Osteoblast (primary cell): ENCODE data around the gene CC2D2B. TPM values are rescaled to one million over a fixed set of nuclear protein-coding genes. Genes with fewer than 3 reads are reported as not detected.

Experiments
- DNase-seq: peaks from one replicate; pipeline ENCODE4 v3.0.0; 2011; ENCODE audit warnings: low spot score, mixed read lengths; ENCODE audit not compliant: insufficient read length; ENCODE audit errors: missing footprints
- H2AFZ ChIP-seq: 2 replicates; pipeline ENCODE4 v1.6.0; 2011; ENCODE audit warnings: mild to moderate bottlenecking, low read length
- H3K27ac ChIP-seq: 2 replicates; pipeline ENCODE4 v1.5.1; 2011; ENCODE audit warnings: mild to moderate bottlenecking, low read depth, low read length, moderate library complexity
- H3K27me3 ChIP-seq: 2 replicates; pipeline ENCODE4 v1.6.0; 2012; ENCODE audit warnings: mild to moderate bottlenecking, control low read depth, inconsistent platforms, low read length, moderate library complexity; ENCODE audit not compliant: insufficient read depth
- H3K36me3 ChIP-seq: 2 replicates; pipeline ENCODE4 v1.5.1; 2011; ENCODE audit warnings: mild to moderate bottlenecking, low read length, control low read depth, moderate library complexity; ENCODE audit not compliant: insufficient read depth
- H3K4me1 ChIP-seq: 2 replicates; pipeline ENCODE4 v1.5.1; 2011; ENCODE audit warnings: mild to moderate bottlenecking, low read length, control low read depth, moderate library complexity; ENCODE audit not compliant: insufficient read depth
- H3K4me2 ChIP-seq: 2 replicates; pipeline ENCODE4 v1.6.0; 2011; ENCODE audit warnings: mild to moderate bottlenecking, low read length; ENCODE audit not compliant: insufficient read depth
- H3K4me3 ChIP-seq: fragments of 200-600 bp; sonication (generic); 3 replicates; pipeline ENCODE4 v1.5.1; 2012; ENCODE audit warnings: mild to moderate bottlenecking, low read length, inconsistent platforms; ENCODE audit not compliant: insufficient read depth
- H3K79me2 ChIP-seq: 2 replicates; pipeline ENCODE4 v1.6.0; 2012; ENCODE audit warnings: mild to moderate bottlenecking, low read length, control low read depth, inconsistent platforms; ENCODE audit not compliant: insufficient read depth
- H3K9me3 ChIP-seq: 2 replicates; pipeline ENCODE4 v1.5.1; 2011; ENCODE audit warnings: low read depth, low read length, control low read depth
- H4K20me1 ChIP-seq: 2 replicates; pipeline ENCODE4 v1.6.0; 2012; ENCODE audit warnings: mild to moderate bottlenecking, low read length, control low read depth; ENCODE audit not compliant: insufficient read depth
- CTCF ChIP-seq: IDR thresholded peaks from 2 replicates; pipeline ENCODE4 v1.5.1; 2011; ENCODE audit warnings: mild to moderate bottlenecking, low read depth, low read length, moderate library complexity; ENCODE audit errors: extremely low read depth
- total RNA-seq: library from RNA; depleted of rRNA; stranded (reverse); fragments of >200 nt; gene quantifications from 2 replicates; pipeline ENCODE4 v1.2.3, GENCODE V29; 2012

The CC2D2B gene
- total RNA-seq, 1 donor = 0.36 TPM

DNA sequence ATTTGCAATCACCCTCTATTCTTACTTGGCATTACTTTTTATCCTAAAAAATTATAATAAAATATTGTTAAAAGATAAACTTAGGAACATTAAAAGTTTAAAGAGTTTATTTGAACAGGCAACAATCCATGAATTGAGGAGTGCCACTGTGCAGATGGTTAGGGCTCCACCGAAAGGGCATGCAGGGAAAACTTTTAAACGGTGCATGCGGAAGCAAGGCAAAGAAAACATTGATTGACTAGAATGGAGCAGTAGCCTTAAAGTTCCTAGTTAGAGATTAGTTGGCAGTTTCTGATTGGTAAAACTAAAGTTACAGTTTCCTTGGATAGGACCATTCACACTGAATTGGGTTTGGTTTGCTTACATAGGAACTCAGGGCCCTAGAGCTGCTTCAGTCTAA is 17.3 kb downstream of the CC2D2B start:
- Histone ChIP-seq H3K4me2 (no peak overlapping the region), H3K36me3 (no peaks in the 10 kb centered on the region), H3K9me3 (no peaks in the 10 kb centered on the region), H4K20me1 (no peaks in the 10 kb centered on the region), H3K27me3 (no peaks in the 10 kb centered on the region), H3K4me1 (no peaks in the 10 kb centered on the region), H3K79me2 (no peaks in the 10 kb centered on the region), H3K27ac (no peak overlapping the region), H3K4me3 (no peak overlapping the region), H2AFZ (no peak overlapping the region)
- no peak for TF ChIP-seq CTCF
- DNase-seq = no peak

DNA sequence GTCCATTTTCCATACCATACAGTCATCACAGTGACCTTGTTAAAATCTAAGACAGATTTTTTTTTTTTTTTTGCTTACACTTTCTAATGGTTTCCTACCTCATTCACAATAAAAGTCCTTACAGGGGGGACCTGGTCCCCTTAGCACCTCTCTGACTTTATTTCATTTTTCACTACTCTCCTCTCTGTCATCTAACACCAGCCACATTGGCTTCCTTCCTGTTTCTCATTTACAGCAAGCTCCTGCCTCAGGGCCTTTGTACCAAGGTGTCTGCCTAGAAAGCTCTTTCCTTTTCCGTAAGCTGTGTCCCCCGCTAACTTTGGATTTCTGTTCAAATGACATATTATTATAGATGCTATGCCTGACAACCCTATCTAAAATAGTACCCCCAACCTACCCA is 27.7 kb downstream of the CC2D2B start:
- Histone ChIP-seq H3K9me3 (no peaks in the 10 kb centered on the region), H3K4me1 (no peaks in the 10 kb centered on the region), H3K27me3 (no peaks in the 10 kb centered on the region), H3K4me2 (no peak overlapping the region), H4K20me1 (no peaks in the 10 kb centered on the region), H3K4me3 (no peak overlapping the region), H2AFZ (no peak overlapping the region), H3K27ac (no peak overlapping the region), H3K36me3 (no peaks in the 10 kb centered on the region), H3K79me2 (no peaks in the 10 kb centered on the region)
- no peak for DNase-seq
- TF ChIP-seq CTCF = no peak

GRCh38 chr10:95941115-95941514 is 33.3 kb downstream of the CC2D2B start:
- TF ChIP-seq CTCF = no peak
- Histone ChIP-seq H3K79me2 (no peaks in the 10 kb centered on the region), H3K9me3 (no peaks in the 10 kb centered on the region), H3K4me2 (no peak overlapping the region), H3K4me3 (no peak overlapping the region), H3K27ac (no peak overlapping the region), H4K20me1 (no peaks in the 10 kb centered on the region), H3K36me3 (no peaks in the 10 kb centered on the region), H2AFZ (no peak overlapping the region), H3K27me3 (no peaks in the 10 kb centered on the region), H3K4me1 (no peaks in the 10 kb centered on the region)
- DNase-seq = no peak

DNA sequence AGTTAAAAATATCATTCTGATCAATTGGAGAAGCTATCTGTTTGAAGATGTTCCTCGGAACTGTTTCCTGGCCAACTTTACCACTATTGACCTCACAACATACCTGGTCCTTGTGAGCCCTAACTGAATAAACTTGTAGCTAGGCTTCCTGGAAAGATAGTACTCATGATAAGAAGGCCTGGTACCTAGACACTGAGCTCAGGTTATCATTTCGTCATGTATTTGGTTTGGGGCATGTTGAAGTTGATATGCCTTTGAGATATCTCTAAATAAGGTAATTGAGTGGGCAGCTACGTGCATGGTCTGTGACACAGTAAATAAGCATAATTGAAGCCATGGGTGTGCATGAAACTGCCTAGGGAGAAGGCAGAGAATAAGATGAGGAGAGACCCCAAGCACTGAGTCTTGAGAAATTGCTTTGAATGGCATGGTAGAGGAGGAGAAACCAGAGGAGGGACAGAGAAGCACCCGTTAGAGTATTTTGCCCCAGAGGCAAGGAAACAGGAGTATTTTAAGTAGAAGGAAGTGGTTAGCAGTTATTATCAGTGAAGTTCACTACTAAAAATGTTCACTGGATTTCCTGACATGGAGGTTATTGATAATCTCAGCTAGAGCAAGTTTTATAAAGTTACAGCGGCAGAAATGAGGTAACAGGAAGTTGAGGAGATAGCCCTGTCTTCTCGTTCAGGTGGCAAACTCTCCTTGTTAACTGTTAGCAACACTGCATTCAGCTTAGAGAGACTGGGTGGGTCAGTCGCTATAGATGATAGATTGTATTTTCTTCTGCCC is 55.6 kb downstream of the CC2D2B start:
- no peak for DNase-seq
- no peak overlapping the region for H3K4me3 ChIP-seq
- H3K27ac ChIP-seq = no peak overlapping the region
- no peak overlapping the region for H3K4me2 ChIP-seq
- no peaks in the 10 kb centered on the region for H3K4me1 ChIP-seq
- H3K79me2 ChIP-seq = no peaks in the 10 kb centered on the region
- H3K36me3 ChIP-seq = no peaks in the 10 kb centered on the region
- no peak for TF ChIP-seq CTCF
- H3K27me3 ChIP-seq = no peaks in the 10 kb centered on the region
- no peaks in the 10 kb centered on the region for H3K9me3 ChIP-seq
- no peaks in the 10 kb centered on the region for H4K20me1 ChIP-seq
- H2AFZ ChIP-seq = no peak overlapping the region
